HepG2 (cell line): Measurements from ENCODE around the gene SDHAF1.

Experiments used
- CEBPB ChIP-seq: IDR thresholded peaks from 2 replicates; pipeline ENCODE4 v1.6.1; 2011; ENCODE audit warnings: low read depth, low read length, improper control_type of control experiment, borderline replicate concordance
- CTCF ChIP-seq: sonication (generic); formaldehyde crosslinking; IDR thresholded peaks from 2 replicates; pipeline ENCODE4 v1.5.0; 2020; ENCODE audit warnings: mild to moderate bottlenecking, missing genetic modification reagents, moderate library complexity
- FOXO4 ChIP-seq: sonication (generic); formaldehyde crosslinking; conservative IDR thresholded peaks from 2 replicates; pipeline ENCODE4 v1.8.1; 2023; ENCODE audit warnings: missing genetic modification reagents
- POGK ChIP-seq: sonication (generic); formaldehyde crosslinking; conservative IDR thresholded peaks from 2 replicates; pipeline ENCODE4 v1.8.0; 2022; ENCODE audit warnings: mild to moderate bottlenecking, moderate library complexity, missing genetic modification reagents
- TCF7L2 ChIP-seq: IDR thresholded peaks from 2 replicates; pipeline ENCODE4 v1.6.1; 2011; ENCODE audit warnings: mild to moderate bottlenecking, low read depth, low read length, moderate library complexity
- ZNF431 ChIP-seq: sonication (generic); formaldehyde crosslinking; IDR thresholded peaks from 2 replicates; pipeline ENCODE4 v1.9.0; 2022; ENCODE audit warnings: missing genetic modification reagents, low read depth, mild to moderate bottlenecking, borderline replicate concordance
- ZNF569 ChIP-seq: sonication (generic); formaldehyde crosslinking; IDR thresholded peaks from 2 replicates; pipeline ENCODE4 v1.5.0; 2020; ENCODE audit warnings: mild to moderate bottlenecking, missing genetic modification reagents, moderate library complexity, borderline replicate concordance
- ZNF572 ChIP-seq: sonication (generic); formaldehyde crosslinking; IDR thresholded peaks from 2 replicates; pipeline ENCODE4 v1.5.1; 2020; ENCODE audit warnings: mild to moderate bottlenecking, missing genetic modification reagents
- ZNF687 ChIP-seq: sonication (generic); formaldehyde crosslinking; IDR thresholded peaks from 2 replicates; pipeline ENCODE4 v1.5.1; 2020; ENCODE audit warnings: mild to moderate bottlenecking, missing genetic modification reagents, moderate library complexity
- ZNF766 ChIP-seq: sonication (generic); formaldehyde crosslinking; IDR thresholded peaks from 2 replicates; pipeline ENCODE4 v1.5.0; 2020; ENCODE audit warnings: missing genetic modification reagents, borderline replicate concordance
- ZNF772 ChIP-seq: sonication (generic); formaldehyde crosslinking; IDR thresholded peaks from 2 replicates; pipeline ENCODE4 v1.5.0; 2020; ENCODE audit warnings: mild to moderate bottlenecking, missing genetic modification reagents
- ZSCAN29 ChIP-seq: sonication (generic); formaldehyde crosslinking; conservative IDR thresholded peaks from 2 replicates; pipeline ENCODE4 v1.4.0; 2020; ENCODE audit warnings: mild to moderate bottlenecking, missing genetic modification reagents

- TF ChIP-seq ZNF687 (CRISPR knock-in tag) (no peak), ZSCAN29 (CRISPR knock-in tag) (no peak), ZNF772 (CRISPR knock-in tag) (peak; percentile 56; the same call in 1 of the 2 replicates), ZNF572 (CRISPR knock-in tag) (no peak), ZNF431 (CRISPR knock-in tag) (no peak), FOXO4 (no peak), CEBPB (no peak), POGK (CRISPR knock-in tag) (no peak), TCF7L2 (no peak), ZNF766 (CRISPR knock-in tag) (no peak), ZNF569 (CRISPR knock-in tag) (no peak), CTCF (no peak)
Observed at GRCh38 chr19:35975608-35976214, 19.3 kb upstream of the SDHAF1 start.
